ENCODE data around the gene CTRB1. TPM values are rescaled to one million over a fixed set of nuclear protein-coding genes. Genes with fewer than 3 reads are reported as not detected.

The CTRB1 gene
- total and polyA plus RNA-seq, 8 donors, result 14,339 to 37,242 (median 26,434) TPM

GRCh38 chr16:75257886-75258806 lies 39.4 kb downstream of the CTRB1 start:
- WGBS, 2 donors, result 83 to 88% methylated on average over 21 of the region's 21 CpGs
- peaks cover 3 to 20% (median 3%) of the 10 kb centered on the region in 3 donors for H3K4me1 ChIP-seq
- no peak overlapping the region for H3K4me3 ChIP-seq
- H3K27ac ChIP-seq, result no peak overlapping the region
- DNase-seq (peak in 1 of 6 donors; percentile 75), ATAC-seq (no peak), FAIRE-seq (no peak)
- no peaks in the 10 kb centered on the region for H3K27me3 ChIP-seq
- H3K36me3 ChIP-seq, result no peaks in the 10 kb centered on the region
- no peak for TF ChIP-seq CTCF (IDR thresholded peaks at IDR 0.05)
- intact Hi-C loops (cut with DNase I), result loop anchor here in 2 of 3 donors (10.0 kb wide), 1 partner anchor 47 kb away; no protein-coding TSS in a partner anchor
- H3K9me3 ChIP-seq, result no peaks in the 10 kb centered on the region

- no peak for ATAC-seq
- no peaks in the 10 kb centered on the region for H3K27me3 ChIP-seq
- H3K36me3 ChIP-seq, result no peaks in the 10 kb centered on the region
- no peak for FAIRE-seq
- H3K4me3 ChIP-seq, result no peak overlapping the region
- peaks cover 7 to 26% (median 10%) of the 10 kb centered on the region in 3 donors for H3K4me1 ChIP-seq
- intact Hi-C loops (cut with DNase I), result loop anchor here in 2 of 3 donors (10.0 kb wide), 1 partner anchor 46 kb away; no protein-coding TSS in a partner anchor
- no peak overlapping the region for H3K27ac ChIP-seq
- peak in 1 of 6 donors; percentile 50 for DNase-seq
- WGBS, 2 donors, result 85 to 91% methylated on average over 6 of the region's 6 CpGs
- no peak for TF ChIP-seq CTCF (IDR thresholded peaks at IDR 0.05)
- H3K9me3 ChIP-seq, result no peaks in the 10 kb centered on the region
These were observed 40.0 kb downstream of the CTRB1 start for GRCh38 chr16:75258807-75259141.

GRCh38 chr16:75260851-75261589 lies 42.2 kb downstream of the CTRB1 start:
- H3K27me3 ChIP-seq, result no peaks in the 10 kb centered on the region
- H3K27ac ChIP-seq, result no peak overlapping the region
- H3K4me1 ChIP-seq, result peaks cover 16 to 34% (median 17%) of the 10 kb centered on the region in 3 donors
- TF ChIP-seq CTCF (IDR thresholded peaks at IDR 0.05), result no peak
- intact Hi-C loops (cut with DNase I), result no loop called here
- no peak for FAIRE-seq
- H3K9me3 ChIP-seq, result no peaks in the 10 kb centered on the region
- DNase-seq, result no peak
- no peak overlapping the region for H3K4me3 ChIP-seq
- WGBS, 2 donors, result 84 to 89% methylated on average over 10 of the region's 10 CpGs
- H3K36me3 ChIP-seq, result no peaks in the 10 kb centered on the region
- no peak for ATAC-seq

- ATAC-seq (no peak), DNase-seq (peak in 1 of 6 donors; percentile 58), FAIRE-seq (no peak)
- H3K4me1 ChIP-seq, result peaks cover 17 to 31% (median 20%) of the 10 kb centered on the region in 3 donors
- TF ChIP-seq CTCF (IDR thresholded peaks at IDR 0.05), result no peak
- WGBS, 2 donors, result 95 to 97% methylated on average over 3 of the region's 3 CpGs
- intact Hi-C loops (cut with DNase I), result no loop called here
- no peak overlapping the region for H3K27ac ChIP-seq
- H3K36me3 ChIP-seq, result no peaks in the 10 kb centered on the region
- no peaks in the 10 kb centered on the region for H3K27me3 ChIP-seq
- H3K4me3 ChIP-seq, result no peak overlapping the region
- H3K9me3 ChIP-seq, result no peaks in the 10 kb centered on the region
These were observed 42.8 kb downstream of the CTRB1 start for GRCh38 chr16:75261590-75262078.
